GM21390 (cell line): Measurements from ENCODE around the gene APC2.
"Not testable (repeated sequence)": the region's sequence is repeated elsewhere in the genome, so short reads cannot be mapped to it uniquely, and the experiment has no call there.

Source experiments
- ATAC-seq: cut with Tn5 transposase; IDR thresholded peaks from one replicate; pipeline ENCODE4 v1.9.1; 2021; ENCODE audit not compliant: unreplicated experiment

The APC2 gene

DNA sequence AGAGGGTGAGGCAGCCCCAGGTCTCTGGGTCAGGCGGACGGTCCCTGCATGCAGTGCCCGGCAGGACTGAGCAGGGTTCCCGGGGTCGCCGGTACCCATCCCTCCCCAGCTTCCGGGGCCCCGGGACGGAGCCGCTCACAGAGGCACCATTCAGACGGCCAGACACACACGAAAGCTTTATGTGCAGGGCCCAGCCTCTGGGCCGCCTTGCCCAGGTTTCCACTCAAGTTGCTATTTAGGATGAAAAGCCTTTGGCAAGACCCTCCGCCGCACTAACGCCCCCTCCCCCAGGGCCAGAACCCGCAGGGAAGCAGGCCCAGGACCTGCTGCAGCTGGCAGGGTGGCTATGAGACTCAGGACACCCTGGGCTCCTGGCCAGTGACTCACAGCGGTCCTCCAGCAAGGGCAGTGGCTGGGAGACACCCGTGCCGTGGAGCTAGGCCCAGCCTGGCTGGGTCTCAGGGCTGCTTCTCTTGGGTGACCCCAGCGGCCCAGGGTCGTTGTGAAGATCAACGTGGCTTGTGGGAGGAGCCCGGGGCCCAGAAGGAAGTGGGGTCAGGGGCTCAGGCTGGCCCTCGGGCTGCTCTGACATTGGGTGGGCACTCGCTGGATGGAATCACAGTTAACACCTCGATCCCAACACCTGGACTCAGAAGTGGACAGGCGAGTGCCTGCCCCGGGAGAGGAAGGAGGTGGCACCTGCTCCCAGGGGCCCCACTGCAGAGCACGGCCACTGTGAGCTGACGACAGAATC, 24.3 kb downstream of the APC2 start:
- ATAC-seq: no peak

DNA sequence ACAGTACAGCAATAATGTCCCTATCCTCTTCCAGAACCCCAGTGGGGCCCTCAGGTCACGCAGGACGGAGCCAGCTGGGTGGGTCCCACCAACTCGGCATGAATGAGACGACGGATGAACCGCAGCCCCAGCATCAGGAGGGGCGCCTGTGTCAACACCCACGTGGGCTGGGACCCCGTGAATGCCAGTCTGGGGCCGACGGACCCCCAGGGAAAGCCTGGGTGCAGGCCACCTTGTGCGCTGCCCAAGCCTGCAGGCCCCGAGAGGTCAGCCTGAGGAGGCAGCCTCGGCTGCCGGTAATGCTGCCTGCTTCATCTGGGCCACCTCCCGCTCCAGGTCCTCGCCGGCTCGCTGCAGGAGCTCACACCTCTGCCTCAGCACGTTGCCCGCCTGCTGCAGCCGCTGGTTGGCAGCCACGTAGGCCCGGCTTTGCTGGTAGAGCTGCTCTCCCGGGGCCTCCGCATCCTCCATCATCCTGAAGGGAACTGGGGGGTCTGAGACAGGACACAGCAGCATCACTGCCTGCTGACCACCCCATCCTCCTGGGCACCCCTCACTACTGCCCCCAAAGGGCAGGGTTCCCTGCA, 24.9 kb downstream of the APC2 start:
- no peak for ATAC-seq

DNA sequence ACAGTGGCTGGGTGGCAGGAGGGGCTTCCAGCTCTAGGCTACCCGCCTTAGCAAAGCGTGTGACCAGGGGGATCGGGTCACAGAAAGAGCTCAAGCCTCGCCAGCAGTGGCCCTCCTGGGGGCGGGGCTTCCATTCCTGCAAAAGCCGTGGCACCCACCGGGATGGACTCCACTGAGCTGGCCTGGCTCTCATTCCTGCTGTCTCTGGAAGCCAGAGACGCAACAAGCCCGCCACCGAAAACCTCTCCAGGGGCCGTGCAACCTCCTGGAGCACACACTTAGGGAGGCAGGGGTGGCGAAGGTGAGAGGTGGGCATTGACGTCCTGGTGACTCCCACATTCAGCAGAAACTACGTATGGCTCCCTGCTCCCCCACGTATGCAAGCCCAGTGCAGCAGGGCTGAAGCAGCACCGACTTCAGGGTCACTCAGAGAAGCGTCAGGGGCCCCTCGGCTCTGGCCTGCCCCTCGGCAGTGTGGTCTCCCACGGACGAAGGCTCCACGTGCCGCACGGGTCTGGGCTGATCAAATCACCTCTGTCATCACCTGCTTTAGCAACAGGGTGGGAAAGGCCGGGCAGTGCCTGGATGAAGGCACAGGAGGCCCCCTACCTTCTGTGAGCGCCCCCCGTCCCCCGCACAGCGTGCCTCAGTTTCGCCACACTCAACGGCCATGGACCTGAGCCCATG, 26.0 kb downstream of the APC2 start:
- ATAC-seq: no peak

DNA sequence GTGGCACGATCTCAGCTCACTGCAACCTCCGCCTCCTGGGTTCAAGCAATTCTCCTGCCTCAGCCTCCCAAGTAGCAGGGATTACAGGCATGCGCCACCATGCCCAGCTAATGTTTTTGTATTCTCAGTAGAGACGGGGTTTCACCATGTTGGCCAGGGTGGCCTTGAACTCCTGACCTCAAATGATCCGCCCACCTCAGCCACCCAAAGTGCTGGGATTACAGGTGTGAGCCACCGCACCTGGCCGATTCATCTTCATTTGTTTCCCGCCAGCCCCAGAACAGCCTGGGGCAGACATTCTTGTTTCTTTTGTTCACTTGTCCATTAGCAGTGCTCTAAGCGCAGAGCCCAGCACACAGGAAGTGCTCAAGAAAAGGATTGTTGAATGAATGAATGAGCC, 27.1 kb downstream of the APC2 start:
- ATAC-seq: not testable (repeated sequence)

DNA sequence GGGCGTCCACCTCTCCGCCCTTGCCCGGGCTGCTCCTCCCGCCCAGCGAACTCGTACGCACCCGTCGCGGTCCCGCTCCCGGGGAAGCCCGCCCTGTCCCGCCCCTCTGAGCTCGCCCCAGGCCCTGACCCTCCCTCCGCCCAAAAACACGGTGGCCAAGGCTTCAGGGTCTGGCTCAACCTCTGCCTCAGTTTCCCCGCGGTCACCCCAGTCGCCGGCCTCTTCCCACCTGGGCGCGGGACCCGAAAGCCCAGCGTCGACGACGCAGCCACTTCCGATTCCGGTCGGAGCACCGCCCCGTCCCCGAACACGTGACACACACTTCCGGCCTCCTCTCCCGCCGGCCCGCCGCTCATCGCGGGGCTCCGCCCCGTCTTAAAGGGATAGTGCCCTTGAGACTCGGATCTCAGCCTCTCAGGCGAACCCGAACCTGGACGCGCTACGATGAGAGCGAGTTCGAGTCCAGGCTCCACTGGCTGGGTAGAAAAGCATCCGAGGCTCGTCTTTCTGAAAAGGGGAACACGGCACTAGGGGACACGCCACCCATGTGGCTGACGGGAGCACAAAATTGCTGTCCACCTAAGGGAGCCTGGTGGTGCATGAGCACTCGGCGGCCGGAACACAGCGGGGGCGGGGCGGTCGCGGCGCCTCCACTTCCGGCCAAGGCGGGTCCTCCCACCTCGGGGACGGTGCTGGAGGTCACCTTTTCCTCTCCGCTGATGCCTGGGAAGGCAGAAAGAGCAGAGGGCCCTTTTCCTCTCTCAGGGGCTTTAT, 29.2 kb downstream of the APC2 start, which contains the start of gene C19orf25:
Gene C19orf25 (minus strand): TSS at position 282 of the 774 bp plus-strand sequence. CDS start 312 bp downstream, outside the sequence.
- ATAC-seq: peak; percentile 75

DNA sequence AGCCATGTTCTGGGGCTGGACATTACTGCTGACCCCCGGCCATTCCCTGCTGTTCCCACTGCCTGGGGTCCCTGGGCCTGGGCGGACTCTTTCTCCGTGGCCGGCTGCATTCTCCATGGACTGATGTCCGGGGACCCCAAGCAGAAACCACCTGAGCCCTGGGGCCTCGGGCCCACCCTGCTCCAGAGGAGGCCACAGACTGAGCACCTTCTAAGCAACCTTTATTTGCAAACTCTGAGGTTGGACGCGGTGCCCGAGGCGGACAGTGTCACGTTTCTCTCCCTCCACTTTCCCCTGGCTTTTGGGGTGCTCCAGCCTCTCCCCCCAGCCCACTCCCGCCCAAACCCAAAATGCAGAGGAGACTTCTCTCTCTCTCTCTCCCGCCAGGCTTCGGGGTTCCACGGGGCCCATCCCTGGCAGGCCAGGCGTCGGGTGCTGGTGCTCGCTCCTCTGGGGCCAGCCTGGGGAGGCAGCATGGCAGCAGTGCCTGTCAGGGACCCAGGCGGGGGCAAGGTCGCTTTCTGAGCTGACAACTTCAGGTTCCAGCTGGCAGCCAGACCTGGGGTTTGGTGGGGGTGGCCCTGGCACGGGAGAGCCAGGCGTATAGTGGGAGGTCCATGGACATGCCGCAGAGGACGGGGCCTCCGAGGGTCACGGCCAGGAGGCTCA, 31.4 kb downstream of the APC2 start:
- ATAC-seq: no peak

DNA sequence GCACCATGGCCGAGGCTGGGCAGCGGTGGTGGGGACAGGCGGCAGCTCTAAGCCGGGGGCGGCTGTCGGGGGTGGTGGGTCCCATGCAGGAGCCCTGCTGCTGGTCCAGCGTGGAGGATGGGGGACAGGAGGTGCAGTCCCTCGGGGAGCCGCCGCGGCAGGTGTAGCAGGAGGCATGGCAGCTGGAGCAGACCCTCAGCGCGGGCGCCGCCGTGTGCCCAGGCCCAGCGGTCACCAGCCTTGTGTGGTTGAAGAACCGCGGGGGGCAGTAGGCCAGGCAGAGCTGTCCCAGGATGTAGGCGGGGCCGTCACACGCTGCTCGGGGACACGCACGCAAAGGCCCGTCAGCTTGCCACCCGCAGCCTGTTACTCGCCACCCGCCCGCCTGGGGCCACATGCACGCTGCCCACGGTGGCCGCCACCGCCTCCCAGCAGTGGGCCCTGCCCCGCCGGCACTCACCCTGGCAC, 32.0 kb downstream of the APC2 start:
- ATAC-seq: no peak

DNA sequence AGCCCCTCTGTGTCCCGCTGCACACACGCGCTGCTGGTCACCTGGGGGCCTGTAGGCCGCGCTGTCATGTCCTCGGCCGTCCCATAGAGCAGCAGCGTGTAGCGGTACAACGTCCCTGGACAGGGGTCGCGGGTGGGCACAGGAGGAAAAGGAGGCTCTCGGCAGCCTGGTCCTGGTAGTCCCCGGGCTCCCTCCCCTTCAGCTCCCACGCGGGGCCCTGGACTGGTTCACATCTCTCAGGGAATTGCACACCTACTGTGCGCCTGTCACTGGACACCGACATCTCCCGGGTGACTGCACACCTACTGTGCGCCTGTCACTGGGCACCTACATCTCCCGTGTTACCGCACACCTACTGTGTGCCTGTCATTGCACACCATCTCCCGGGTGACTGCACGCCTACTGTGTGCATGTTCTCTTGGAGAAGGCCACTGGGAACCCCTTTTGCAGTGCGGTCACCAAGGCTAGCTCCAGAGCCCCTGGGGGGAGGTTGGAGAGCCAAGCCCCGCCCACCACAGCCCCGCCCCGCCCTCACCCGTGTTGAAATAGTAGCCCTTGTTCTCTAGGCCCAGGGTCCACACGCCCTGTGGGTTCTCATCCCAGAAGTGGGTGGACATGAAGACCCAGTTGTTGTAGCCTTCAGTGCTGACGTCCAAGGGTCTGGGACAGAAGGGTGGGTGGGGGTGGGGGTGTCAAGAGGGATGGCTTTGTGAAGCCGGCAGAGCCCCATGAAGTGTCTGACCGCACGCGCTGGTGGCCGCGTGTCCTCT, 32.6 kb downstream of the APC2 start:
- ATAC-seq: no peak

DNA sequence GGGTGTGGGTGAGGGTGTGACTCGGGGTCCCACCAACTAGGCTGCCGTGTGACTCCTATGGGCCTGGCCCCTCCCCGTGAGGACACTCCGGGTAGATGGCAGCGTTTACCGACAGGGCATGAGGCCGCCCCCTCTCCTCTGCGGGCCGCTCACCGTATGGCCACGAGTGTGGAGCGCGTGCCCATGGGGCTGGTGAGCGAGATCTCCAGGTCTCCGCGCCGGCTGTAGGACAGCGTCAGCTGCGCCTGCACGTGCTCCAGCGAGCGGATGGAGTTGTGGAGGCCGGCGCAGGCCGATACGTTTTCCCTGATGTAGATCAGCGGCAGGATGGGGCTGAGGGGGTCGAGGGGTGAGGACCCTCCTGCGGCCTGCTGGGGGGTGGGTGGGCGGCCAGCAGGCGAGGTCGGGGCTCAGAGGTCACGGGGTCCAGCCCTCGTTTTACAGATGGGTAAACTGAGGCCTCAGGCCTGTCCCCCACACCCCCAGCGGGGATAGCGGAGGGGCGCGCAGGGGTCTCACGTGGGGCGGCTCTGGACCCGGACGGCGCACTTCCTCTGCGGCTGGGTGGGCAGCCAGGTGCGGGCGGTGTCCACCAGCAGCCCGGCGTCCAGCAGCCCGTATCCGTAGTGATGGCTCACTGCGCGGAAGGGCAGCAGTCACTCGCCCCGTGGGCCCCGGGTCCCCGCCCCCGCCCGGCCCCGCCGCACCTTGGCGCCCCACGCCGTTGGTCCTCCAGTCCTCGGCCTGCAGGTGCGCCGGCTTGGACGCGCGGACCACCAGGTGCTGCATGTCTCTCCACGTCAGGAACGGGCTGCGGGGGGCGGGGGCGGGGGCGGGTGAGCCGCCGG, 33.4 kb downstream of the APC2 start:
- no peak for ATAC-seq

DNA sequence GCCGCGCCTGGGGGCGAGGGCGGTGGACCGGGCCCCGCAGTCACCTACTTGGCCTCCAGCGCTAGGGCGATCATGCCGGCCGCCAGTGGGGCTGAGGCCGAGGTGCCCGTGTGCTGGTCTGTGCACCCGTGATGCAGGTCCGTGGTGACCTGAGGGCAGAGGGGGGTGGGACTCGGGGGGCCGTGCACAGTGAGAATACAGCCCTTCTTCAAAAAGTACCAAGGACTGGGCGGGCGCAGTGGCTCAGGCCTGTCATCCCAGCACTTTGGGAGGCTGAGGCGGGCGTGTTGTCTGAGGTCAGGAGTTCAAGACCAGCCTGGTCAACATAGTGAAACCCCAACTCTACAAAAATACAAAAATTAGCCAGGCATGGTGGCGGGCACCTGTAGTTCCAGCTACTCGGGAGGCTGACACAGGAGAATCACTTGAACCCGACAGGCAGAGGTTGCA, 34.1 kb downstream of the APC2 start:
- no peak for ATAC-seq

DNA sequence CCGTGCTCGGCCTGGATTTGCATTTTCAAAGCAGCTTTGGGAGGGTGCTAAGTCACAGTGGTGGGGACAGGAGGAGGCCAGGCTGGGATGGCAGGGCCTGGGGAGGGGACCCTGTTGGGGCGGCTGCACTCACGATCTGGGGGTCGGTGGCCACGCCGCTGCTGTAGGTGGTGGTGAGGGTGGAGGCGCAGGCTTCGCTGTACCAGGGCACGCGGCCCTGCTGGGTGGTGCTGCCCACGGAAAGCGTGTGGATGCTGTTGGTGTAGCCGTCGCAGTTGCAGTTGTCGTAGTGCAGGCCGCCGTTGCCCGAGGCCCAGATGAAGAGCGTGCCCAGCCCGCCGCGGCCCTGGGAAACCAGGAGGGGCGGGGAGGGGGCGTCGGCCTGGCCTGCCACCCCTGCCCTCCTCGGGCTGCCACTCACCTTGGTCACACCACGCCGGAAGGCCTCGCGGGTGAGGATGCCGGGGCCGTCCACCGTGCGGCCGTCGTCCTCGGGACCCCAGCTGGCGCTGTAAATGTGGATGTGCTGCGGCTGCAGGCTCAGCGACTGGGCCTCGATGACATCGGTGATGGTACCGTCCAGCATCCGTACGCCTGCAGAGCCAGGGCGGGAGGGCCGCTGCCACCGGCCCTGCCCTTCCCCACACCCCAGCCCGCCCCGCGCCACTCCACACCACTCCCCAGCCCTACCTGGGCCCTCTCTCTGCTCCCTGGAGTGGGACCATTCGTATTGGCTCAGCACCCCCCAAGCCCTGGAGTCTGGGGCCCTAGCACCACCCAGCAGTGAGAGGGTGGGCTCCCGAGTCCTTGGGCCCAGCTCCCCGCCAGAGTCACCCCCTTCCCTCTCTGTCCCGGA, 37.0 kb downstream of the APC2 start:
- ATAC-seq: no peak

DNA sequence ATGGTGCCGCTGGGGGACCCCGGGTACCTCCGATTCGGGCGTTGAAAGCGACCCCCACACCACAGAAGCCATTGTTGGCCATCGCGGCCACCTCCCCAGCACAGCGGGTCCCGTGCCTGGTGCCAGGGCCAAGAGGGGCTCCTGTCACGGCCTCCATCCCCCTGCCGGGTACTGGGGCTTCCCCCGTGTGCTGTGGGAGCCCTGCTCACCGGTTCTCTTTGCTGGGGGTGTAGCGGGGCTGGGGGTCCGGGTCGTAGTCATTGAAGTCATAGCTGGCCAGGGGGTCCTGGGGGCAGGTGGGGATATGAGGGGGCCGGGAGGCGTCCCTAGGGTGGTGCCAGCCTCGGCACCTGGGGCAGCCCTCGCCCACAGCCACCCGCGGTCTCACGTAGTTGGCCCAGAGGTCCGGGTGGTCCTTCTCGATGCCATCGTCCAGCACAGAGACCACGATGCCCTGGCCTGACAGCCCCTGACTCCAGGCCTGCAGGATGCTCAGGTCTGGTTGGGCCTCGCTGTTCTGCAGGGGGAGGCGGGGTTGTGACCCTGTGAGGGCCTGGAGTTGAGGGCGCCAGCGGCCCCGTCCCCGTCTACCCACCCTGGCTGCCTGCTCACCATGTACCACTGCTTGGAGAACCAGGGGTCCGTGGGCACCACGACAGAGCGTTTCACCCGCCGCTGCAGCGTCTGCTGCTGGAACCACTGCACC, 37.8 kb downstream of the APC2 start:
- no peak for ATAC-seq

DNA sequence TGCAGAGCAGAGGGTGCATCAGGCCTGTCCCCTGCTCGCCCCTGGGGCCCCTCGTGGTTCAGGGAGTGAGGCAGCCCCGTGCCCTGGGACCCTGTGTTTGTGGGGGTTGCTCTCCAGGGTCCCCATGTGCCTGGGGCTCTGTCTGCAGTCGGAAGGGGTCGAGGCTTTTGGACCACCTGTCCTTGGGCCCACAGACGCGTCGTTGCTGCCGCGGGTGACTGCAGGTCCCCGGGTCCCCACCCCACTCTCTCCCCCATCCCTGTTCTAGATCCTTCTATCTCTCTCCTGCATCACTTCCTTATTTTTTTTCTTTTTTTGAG, 38.3 kb downstream of the APC2 start:
- no peak for ATAC-seq

DNA sequence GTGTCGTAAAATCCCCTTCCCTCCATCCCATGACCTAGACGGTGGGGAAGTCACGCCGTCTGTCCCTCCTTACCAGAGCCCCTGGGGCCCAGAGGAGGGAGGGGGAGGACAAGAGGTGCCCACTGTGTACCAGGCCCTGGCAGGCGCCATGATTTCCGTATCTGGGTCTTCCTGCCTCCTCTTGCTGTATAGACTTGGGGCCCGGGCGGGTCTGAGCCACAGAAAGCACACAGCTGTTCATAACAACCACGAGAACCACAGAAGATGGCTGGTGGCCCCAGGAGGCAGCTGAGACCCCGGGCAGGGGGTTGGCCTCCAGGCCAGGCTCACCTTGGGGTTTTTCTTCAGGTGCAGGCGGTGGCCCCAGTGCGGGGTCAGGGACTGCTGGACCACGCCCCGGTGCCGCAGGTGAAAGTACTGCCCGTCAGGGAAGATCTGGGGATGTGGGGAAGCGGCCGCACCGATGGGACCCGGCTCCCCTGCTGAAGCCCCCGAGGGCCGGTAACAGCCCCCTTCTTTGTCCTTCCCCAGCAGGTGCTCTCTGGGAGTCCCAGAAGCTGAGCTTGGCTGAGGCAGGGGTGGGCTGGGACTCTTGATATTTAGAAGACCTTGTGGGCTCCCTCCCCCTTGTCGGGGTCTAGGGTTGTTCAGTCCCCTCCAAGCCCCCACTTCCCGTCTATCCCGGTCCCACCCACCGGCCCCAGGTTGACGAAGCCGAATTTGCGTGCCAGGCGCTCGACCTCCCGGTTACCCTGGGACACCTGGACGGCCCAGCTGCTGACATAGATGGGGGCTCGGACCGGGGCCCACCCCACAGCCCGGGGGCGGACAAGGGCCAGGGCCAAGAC, 39.8 kb downstream of the APC2 start:
- ATAC-seq: no peak

DNA sequence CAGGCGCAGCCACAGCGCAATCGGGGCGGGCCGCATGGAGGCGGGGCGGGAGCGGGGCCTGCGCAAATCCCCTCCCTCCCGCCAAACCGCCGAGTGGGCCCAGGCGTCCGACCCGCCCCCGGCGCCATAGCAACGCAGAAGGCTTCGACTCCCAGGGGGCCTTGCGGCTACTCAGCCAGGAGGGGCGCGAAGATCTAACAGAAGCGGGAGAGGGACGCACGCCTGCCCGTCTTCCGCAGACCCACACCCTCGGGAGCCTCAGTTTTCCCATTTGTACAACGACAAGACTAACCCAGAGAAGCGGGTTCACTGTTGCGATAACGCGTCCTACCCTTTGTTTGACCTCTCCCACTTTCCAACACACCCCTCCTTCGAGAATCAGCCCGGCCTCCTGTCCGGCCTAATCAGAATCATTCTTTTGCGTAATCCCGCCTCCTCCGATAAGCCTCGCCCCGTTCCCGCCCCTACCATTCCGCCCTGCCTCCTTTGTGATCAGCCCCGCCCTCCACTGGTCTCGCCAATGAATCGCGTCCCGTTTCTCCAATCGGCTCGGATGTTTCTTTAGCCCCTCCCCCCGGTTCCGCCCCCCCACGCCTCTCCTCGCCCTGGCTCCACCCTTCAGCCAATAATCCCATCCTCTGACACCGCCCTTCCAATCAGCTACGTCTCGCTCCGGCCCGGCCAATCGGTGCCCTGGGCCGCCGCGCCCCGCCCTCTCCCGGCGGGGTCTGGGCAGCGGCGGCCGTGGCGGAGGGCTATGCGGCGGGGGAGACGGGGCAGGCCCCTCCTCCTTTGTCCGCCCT, 40.6 kb downstream of the APC2 start, which contains the start of gene PCSK4:
Gene PCSK4 (minus strand): TSS at position 40 of the 803 bp plus-strand sequence. CDS start 4 bp downstream, at position 36.
- peak; percentile 83 for ATAC-seq
